Measurements from ENCODE around the gene FTCD.

FTCD gene

DNA sequence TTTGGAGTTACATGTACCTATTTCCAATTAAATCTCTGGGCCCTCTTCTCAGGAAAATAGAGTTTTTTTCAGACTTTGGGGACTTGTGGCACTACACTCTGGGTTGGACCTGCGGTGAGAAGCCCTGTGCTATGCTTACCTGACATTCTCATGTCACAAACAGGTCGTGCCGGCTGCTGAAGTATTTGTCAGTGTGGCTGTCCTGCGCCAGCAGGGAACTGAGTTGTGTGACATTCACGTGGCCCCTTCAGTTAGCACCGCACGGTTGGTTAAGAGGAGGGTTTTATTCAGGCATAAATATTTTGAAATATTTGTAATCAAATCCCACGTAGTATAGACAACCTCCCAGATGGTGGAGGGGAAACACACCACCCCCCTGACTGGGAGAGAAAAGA, 63.8 kb downstream of the FTCD start:
- FAIRE-seq, result no peak

DNA sequence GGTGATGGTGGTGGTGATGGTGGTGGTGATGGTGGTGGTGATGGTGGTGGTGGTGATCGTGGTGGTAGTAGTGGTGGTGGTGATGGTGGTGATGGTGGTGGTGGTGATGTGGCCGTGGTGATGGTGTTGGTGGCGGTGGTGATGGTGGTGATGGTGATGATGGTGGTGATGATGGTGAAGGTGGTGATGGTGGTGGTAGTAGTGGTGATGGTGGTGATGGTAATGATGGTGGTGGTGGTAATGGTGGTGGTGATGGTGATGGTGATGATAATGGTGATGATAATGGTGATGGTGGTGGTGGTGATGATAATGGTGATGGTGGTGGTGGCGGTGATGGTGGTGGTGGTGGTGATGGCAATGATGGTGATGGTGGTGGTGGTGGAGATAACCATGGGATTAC, 64.3 kb downstream of the FTCD start:
- FAIRE-seq, result no peak

DNA sequence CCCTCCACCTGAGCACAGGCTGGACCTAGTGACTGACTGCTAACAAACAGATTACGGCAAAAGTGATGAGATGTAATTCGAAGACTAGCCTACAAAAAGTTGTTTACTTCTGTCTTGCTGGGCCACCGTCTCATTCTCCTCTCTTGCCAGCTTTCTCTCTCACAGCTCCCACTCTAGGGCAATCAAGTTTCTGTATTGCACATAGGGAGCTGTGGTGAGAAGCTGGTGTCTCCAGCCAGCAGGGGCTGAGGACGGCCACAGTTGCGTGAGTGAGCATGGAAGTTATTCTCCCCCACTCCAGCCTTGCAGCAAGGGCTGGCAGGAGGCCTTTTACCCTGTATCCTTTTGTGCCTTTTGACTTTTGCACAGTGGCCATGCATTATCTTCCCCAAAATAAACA, 66.1 kb downstream of the FTCD start:
- FAIRE-seq, result no peak

DNA sequence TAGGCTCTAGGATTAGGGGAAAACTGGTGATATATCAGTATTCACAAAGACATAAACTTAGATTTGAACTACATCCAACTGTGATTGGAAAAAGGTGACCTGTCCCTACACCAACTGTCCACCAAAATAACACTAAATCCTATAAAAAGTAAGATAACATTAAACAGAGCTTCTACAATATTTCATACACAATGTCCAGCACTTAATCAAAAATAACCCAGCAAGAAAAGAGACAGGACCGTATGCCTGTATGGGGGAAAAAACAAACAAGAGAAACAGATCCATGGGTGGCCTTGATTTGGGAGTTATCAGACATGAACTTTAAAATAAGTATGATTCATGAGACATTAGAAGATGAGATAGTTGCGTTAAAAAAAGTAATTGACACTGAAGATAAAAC, 67.2 kb downstream of the FTCD start:
- no peak for FAIRE-seq

DNA sequence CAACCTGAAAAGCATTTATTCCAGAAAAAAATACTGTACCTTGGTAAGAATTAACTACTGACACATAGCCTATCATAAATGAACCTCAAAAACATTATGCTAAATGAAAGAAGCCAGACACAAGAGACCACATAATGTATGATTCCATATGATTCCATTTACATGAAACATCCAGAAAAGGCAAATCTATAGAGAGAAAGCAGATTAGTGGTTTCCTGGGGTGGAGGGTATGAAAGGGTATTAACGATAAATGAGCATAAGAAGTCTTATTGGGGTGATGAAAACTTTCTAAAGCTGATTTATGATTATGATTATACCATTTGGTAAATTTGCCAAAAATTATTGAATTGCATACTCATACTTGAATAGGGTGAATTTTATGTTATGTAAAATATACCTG, 67.7 kb downstream of the FTCD start:
- FAIRE-seq, result no peak

Measured in A204.1 (cell line).